Uterus (tissue), 4 donors: ENCODE measurements around the gene SURF2. TPM values are rescaled to one million over a fixed set of nuclear protein-coding genes. Genes with fewer than 3 reads are reported as not detected.
"Not testable (repeated sequence)": the region's sequence is repeated elsewhere in the genome, so short reads cannot be mapped to it uniquely, and the experiment has no call there.

Experiments
- DNase-seq, 2 donors: peaks; one replicate each; pipeline ENCODE4 v3.0.0-alpha.2; 2019 to 2020
- H3K27ac ChIP-seq, 2 donors: fragments of 200-600 bp; sonication (generic); 1 replicate in 1 of 2; 2 replicates in 1 of 2; pipeline ENCODE4 v1.5.1; 2016 to 2018
- H3K27me3 ChIP-seq, 2 donors: fragments of 200-600 bp; sonication (generic); one replicate each; pipeline ENCODE4 v1.5.1; 2018 to 2019; ENCODE audit warnings: control low read depth in 1 of 2
- H3K36me3 ChIP-seq, 2 donors: fragments of 200-600 bp; sonication (generic); one replicate each; pipeline ENCODE4 v1.5.1; 2019; ENCODE audit warnings: control low read depth in 1 of 2
- H3K4me1 ChIP-seq, 2 donors: fragments of 200-600 bp; sonication (generic); one replicate each; pipeline ENCODE4 v1.5.1; 2018 to 2019; ENCODE audit warnings: control low read depth in 1 of 2
- H3K4me3 ChIP-seq, 2 donors: fragments of 200-600 bp; sonication (generic); 1 replicate in 1 of 2; 2 replicates in 1 of 2; pipeline ENCODE4 v1.5.1; 2018 to 2019; ENCODE audit warnings: mild to moderate bottlenecking in 1 of 2
- H3K9me3 ChIP-seq, 2 donors: fragments of 200-600 bp; sonication (generic); one replicate each; pipeline ENCODE4 v1.5.1; 2019; ENCODE audit warnings: control low read depth in 1 of 2
- CTCF ChIP-seq, 4 experiments: fragments of 200-600 bp in 2 of 4; fragments of 450-650 bp in 2 of 4; sonication (generic) in 2 of 4; IDR thresholded peaks; one replicate each; pipeline ENCODE4 v1.5.1; 2016 to 2019; ENCODE audit warnings: antibody characterized with exemption in 4 of 4, mild to moderate bottlenecking in 2 of 4, moderate library complexity in 1 of 4
- POLR2A ChIP-seq, 2 donors: fragments of 450-650 bp; IDR thresholded peaks; one replicate each; pipeline ENCODE4 v1.6.1; 2016; ENCODE audit warnings: antibody characterized with exemption in 2 of 2, mild to moderate bottlenecking in 1 of 2, moderate library complexity in 1 of 2
- intact Hi-C: fragments of 100-400 bp; cut with DNase I; formaldehyde crosslinking; loops from one replicate; pipeline ENCODE4 v1.15.1; 2023; ENCODE audit warnings: low total_unique reads
- total RNA-seq, 4 donors: library from RNA; depleted of rRNA in 3 of 4; stranded (reverse); fragments of >200 nt in 3 of 4; gene quantifications; one replicate each; pipeline versions ENCODE4 v1.1.0 to v1.2.4, GENCODE V29; 2014 to 2023
- donor health status: DM: yes; HTN: yes; CAD: no.

SURF2 gene
- total RNA-seq, 4 donors from 2014 or later = 0.51 to 15.3 (median 5.9) TPM; not detected in 1

GRCh38 chr9:133332381-133332730 is 24.0 kb upstream of the SURF2 start:
- Histone ChIP-seq H3K36me3 (no peaks in the 10 kb centered on the region), H3K9me3 (no peaks in the 10 kb centered on the region), H3K4me3 (no peak overlapping the region), H3K27me3 (no peaks in the 10 kb centered on the region), H3K27ac (no peak overlapping the region), H3K4me1 (peaks cover 7 to 16% of the 10 kb centered on the region in 2 donors)
- intact Hi-C loops = no loop called here
- TF ChIP-seq CTCF (IDR thresholded peaks at IDR 0.05) (no peak), POLR2A (IDR thresholded peaks at IDR 0.05) (no peak)
- DNase-seq = no peak

- Histone ChIP-seq H3K27ac (no peak overlapping the region), H3K36me3 (no peaks in the 10 kb centered on the region), H3K27me3 (no peaks in the 10 kb centered on the region), H3K4me3 (no peak overlapping the region), H3K9me3 (no peaks in the 10 kb centered on the region), H3K4me1 (peaks cover 7 to 16% of the 10 kb centered on the region in 2 donors)
- no peak for TF ChIP-seq POLR2A (IDR thresholded peaks at IDR 0.05)
- no peak for TF ChIP-seq CTCF (IDR thresholded peaks at IDR 0.05)
- DNase-seq = no peak
- intact Hi-C loops = no loop called here
Observed at GRCh38 chr9:133333011-133333410, 23.3 kb upstream of the SURF2 start.

DNA sequence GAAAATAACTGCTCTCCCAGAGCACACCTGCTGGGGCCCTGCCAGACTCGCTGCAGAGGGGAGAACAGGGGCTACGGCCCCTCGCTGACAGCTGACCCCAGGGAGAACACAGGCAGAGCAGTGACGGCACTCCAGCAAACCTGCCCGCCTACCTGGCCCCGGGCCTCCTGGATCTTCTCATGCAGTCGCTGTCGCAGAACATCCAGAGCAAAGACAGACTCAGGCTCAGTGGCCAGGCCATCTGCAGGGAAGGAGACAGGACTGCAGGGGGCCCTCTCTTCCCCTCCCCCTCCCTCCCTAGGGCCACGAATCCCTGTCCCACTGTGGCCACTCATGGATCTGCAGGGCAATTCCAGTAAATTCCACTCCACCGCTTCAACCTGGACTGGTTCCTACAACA is 22.8 kb upstream of the SURF2 start:
- Histone ChIP-seq H3K9me3 (no peaks in the 10 kb centered on the region), H3K36me3 (no peaks in the 10 kb centered on the region), H3K4me3 (no peak overlapping the region), H3K4me1 (peaks cover 7 to 16% of the 10 kb centered on the region in 2 donors), H3K27me3 (no peaks in the 10 kb centered on the region), H3K27ac (no peak overlapping the region)
- TF ChIP-seq CTCF (IDR thresholded peaks at IDR 0.05) = no peak
- TF ChIP-seq POLR2A (IDR thresholded peaks at IDR 0.05) = no peak
- DNase-seq = peak in 1 of 2 donors; percentile 11
- intact Hi-C loops = no loop called here

GRCh38 chr9:133334161-133334560 is 22.2 kb upstream of the SURF2 start:
- Histone ChIP-seq H3K9me3 (no peaks in the 10 kb centered on the region), H3K36me3 (no peaks in the 10 kb centered on the region), H3K4me3 (no peak overlapping the region), H3K27me3 (no peaks in the 10 kb centered on the region), H3K4me1 (peaks cover 7 to 16% of the 10 kb centered on the region in 2 donors), H3K27ac (no peak overlapping the region)
- TF ChIP-seq CTCF (IDR thresholded peaks at IDR 0.05) = no peak
- peak in 1 of 2 donors; percentile 6 for DNase-seq
- intact Hi-C loops = no loop called here

GRCh38 chr9:133334888-133335287 is 21.5 kb upstream of the SURF2 start:
- H3K36me3 ChIP-seq, H3K27me3 ChIP-seq, H3K27ac ChIP-seq, intact Hi-C loops, H3K9me3 ChIP-seq: not testable (repeated sequence)
- peak in 1 of 2 donors; percentile 9 for DNase-seq
- Histone ChIP-seq H3K4me1 (peaks cover 7 to 16% of the 10 kb centered on the region in 2 donors), H3K4me3 (peak overlapping the region; percentile 89 to 93)
